Body of pancreas (tissue), 4 donors: Measurements from ENCODE around the gene LYZL6. TPM values are rescaled to one million over a fixed set of nuclear protein-coding genes. Genes with fewer than 3 reads are reported as not detected.

ENCODE experiments used
- ATAC-seq: fragments of 150-250 bp; one replicate; pipeline ENCODE4 v1.9.1; 2016
- DNase-seq, 4 donors: peaks; one replicate each; pipeline ENCODE4 v3.0.0-alpha.2; 2019
- H3K27ac ChIP-seq, 4 donors: fragments of 200-600 bp; sonication (generic); 1 replicate in 3 of 4; 2 replicates in 1 of 4; pipeline versions ENCODE4 v1.5.1 to v1.6.1; 2016 to 2019; ENCODE audit warnings: mild to moderate bottlenecking in 1 of 4, mixed read lengths in 1 of 4, moderate library complexity in 1 of 4
- H3K27me3 ChIP-seq, 2 donors: fragments of 200-600 bp; sonication (generic); one replicate each; pipeline ENCODE4 v1.6.0; 2016; ENCODE audit warnings: mild to moderate bottlenecking in 1 of 2
- H3K36me3 ChIP-seq, 2 donors: fragments of 200-600 bp; sonication (generic); replicated peaks in 1 of 2; 2 replicates each; pipeline ENCODE4 v1.5.1; 2016; ENCODE audit warnings: low read depth in 2 of 2; ENCODE audit not compliant: insufficient read depth in 1 of 2
- H3K4me1 ChIP-seq: fragments of 200-600 bp; sonication (generic); one replicate; pipeline ENCODE4 v1.6.0; 2016
- H3K4me3 ChIP-seq, 2 donors: fragments of 200-600 bp; sonication (generic); 1 replicate in 1 of 2; 2 replicates in 1 of 2; pipeline ENCODE4 v1.5.1; 2016 to 2019
- H3K9me3 ChIP-seq, 3 donors: fragments of 200-600 bp; sonication (generic); 1 replicate in 2 of 3; 2 replicates in 1 of 3; pipeline ENCODE4 v1.5.1; 2016
- POLR2A ChIP-seq, 3 donors: fragments of 450-650 bp; IDR thresholded peaks; one replicate each; pipeline ENCODE4 v1.6.1; 2016; ENCODE audit warnings: antibody characterized with exemption in 3 of 3, mild to moderate bottlenecking in 2 of 3
- WGBS, 2 donors: methylation state at CpG; one replicate each; pipeline ENCODE4 v1.1.5; 2017; 5-methylcytosine and 5-hydroxymethylcytosine counted together
- intact Hi-C: fragments of 100-400 bp; cut with DNase I; formaldehyde crosslinking; loops from one replicate; pipeline ENCODE4 v1.15.1; 2023
- total RNA-seq, 2 donors: library from RNA; depleted of rRNA; stranded (reverse); fragments of >200 nt; gene quantifications; one replicate each; pipeline ENCODE4 v1.1.0, GENCODE V29; 2016
- TF ChIP-seq, protein P1 (sequence below), 7 experiments: fragments of 450-650 bp in 4 of 7; fragments of 200-600 bp in 3 of 7; sonication (generic) in 3 of 7; IDR thresholded peaks; one replicate each; pipeline ENCODE4 v1.5.1; 2016 to 2019; ENCODE audit warnings: antibody characterized with exemption in 7 of 7

LYZL6 gene
- total RNA-seq, 2 donors from 2014 or later = not detected

DNA sequence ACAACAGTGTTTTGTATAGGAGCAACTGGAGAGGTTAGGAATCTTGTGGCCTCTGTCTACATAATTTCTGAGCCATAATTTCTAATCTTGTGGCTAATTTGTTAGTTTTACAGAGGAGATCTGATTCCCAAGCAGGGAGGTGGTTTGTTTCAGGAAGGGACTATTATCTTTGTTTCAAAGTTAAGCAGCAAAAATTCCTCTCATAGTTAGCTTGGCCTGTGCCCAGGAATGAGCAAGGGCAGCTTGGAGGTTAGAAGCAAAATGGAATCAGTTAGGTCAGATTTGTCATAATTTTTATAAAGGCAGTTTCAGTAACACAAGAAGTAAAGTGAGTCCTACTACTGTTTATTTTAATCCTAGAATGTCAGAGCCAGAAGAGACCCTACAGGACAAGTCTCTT is 10.9 kb downstream of the LYZL6 start:
- Histone ChIP-seq H3K36me3 (no peaks in the 10 kb centered on the region), H3K9me3 (no peaks in the 10 kb centered on the region), H3K27me3 (no peaks in the 10 kb centered on the region), H3K27ac (no peak overlapping the region), H3K4me3 (no peak overlapping the region), H3K4me1 (peaks cover 10% of the 10 kb centered on the region)
- no peak for DNase-seq
- no peak for TF ChIP-seq POLR2A (IDR thresholded peaks at IDR 0.05)
- TF ChIP-seq, protein P1, sequence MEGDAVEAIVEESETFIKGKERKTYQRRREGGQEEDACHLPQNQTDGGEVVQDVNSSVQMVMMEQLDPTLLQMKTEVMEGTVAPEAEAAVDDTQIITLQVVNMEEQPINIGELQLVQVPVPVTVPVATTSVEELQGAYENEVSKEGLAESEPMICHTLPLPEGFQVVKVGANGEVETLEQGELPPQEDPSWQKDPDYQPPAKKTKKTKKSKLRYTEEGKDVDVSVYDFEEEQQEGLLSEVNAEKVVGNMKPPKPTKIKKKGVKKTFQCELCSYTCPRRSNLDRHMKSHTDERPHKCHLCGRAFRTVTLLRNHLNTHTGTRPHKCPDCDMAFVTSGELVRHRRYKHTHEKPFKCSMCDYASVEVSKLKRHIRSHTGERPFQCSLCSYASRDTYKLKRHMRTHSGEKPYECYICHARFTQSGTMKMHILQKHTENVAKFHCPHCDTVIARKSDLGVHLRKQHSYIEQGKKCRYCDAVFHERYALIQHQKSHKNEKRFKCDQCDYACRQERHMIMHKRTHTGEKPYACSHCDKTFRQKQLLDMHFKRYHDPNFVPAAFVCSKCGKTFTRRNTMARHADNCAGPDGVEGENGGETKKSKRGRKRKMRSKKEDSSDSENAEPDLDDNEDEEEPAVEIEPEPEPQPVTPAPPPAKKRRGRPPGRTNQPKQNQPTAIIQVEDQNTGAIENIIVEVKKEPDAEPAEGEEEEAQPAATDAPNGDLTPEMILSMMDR (IDR thresholded peaks at IDR 0.05) = no peak
- no peak for ATAC-seq
- intact Hi-C loops = loop anchor here (10.0 kb wide), 1 partner anchor 58 kb away; no protein-coding TSS in a partner anchor

DNA sequence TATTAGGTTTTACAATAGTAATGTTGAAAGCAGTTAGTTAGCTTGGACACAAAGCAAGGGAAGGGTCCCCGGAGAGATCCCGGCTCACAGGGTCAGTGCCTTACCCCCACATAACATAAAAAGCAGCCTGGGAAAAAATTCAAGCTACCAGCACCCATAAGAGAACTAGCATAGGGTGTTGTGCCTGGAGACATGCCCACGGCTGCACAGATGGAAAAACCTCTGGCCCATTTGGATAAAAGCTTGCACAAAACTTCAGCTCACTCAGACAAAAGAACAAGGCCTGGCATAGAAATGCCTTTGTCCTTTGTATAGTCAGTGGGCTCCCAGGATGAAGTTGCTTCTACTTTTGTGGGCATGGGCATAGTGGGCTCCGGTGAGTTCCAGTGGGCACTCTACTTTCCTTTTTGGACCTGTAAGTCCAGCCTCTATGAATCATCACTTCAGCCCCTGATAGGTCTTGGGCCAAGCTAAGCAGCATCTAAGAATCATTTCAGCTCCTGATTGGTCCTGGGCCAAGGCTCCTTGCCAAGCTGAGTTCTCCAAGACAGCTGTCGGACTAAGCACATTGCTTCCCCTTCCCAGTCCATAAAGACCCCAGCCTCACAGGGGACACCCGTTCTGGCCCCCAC is 11.6 kb downstream of the LYZL6 start:
- H3K9me3 ChIP-seq = no peaks in the 10 kb centered on the region
- no peak overlapping the region for H3K27ac ChIP-seq
- no peak for ATAC-seq
- H3K36me3 ChIP-seq = no peaks in the 10 kb centered on the region
- H3K27me3 ChIP-seq = no peaks in the 10 kb centered on the region
- WGBS, 2 donors = 69 to 77% methylated on average over 6 of the region's 6 CpGs
- no peak overlapping the region for H3K4me3 ChIP-seq
- TF ChIP-seq, protein P1 (IDR thresholded peaks at IDR 0.05) = no peak
- no peak for TF ChIP-seq POLR2A (IDR thresholded peaks at IDR 0.05)
- intact Hi-C loops = loop anchor here (10.0 kb wide), 1 partner anchor 57 kb away; no protein-coding TSS in a partner anchor
- peaks cover 10% of the 10 kb centered on the region for H3K4me1 ChIP-seq
- peak in 2 of 4 donors; percentile 6 to 9 for DNase-seq

DNA sequence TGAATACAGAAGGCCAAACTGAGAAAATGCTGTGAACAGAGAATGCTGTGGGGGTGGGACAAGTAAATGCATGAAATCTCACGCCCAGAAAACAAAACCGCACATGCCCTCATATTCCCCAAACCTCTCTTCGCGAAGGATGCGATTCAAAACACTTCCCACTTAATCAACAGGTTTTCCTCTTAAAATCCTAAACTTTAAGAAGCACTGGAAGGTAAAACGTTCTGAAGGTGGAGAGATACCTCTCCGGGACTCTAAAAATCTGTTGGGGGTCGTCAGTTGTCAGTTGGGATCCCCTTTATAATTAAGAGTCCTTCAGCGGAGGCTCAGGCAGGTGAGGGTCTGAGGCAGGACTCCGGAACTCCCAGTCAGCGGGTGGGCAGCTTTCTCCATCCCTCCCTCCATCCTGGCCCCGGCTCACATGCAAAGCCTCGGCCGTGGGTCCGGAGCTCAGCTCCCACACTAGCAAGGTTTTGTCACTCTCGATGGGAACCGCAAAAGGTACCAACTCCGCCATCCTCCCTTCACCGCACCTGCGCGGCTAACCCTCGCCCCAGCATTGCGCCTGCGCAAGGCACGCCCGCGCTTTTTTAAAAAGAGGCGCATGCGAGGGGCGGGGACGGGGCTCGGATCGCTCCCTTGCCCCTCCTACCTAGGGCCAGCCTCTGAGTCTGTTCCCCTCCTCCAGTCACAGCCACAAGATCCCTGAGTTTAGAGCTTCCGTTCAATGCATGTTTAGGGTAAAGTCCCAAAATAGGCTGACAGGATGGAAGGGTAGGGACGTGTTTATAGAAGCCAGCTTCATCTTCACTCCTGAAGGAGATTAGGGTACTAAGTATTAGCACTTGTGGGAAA is 13.1 kb downstream of the LYZL6 start, which contains the start of gene RDM1:
Gene RDM1 (minus strand): TSS at position 563 of the 855 bp plus-strand sequence. CDS start 46 bp downstream, at position 517.
- 1 to 3% methylated on average over 17 to 35 of the region's 35 CpGs for WGBS, 2 donors
- intact Hi-C loops = loop anchor here (10.0 kb wide), 1 partner anchor 56 kb away; no protein-coding TSS in a partner anchor
- Histone ChIP-seq H3K27me3 (no peaks in the 10 kb centered on the region), H3K27ac (no peak within 1 kb of the TSS), H3K4me1 (peaks cover 10% of the 10 kb centered on the region), H3K4me3 (peak within 1 kb of the TSS in 1 of 2 donors; percentile 10), H3K9me3 (no peaks in the 10 kb centered on the region), H3K36me3 (no peaks in the 10 kb centered on the region)
- DNase-seq = peak; percentile 45 to 62 (median 52)
- TF ChIP-seq, protein P1 (IDR thresholded peaks at IDR 0.05) = no peak
- no peak for TF ChIP-seq POLR2A (IDR thresholded peaks at IDR 0.05)
- ATAC-seq = peak; percentile 24

DNA sequence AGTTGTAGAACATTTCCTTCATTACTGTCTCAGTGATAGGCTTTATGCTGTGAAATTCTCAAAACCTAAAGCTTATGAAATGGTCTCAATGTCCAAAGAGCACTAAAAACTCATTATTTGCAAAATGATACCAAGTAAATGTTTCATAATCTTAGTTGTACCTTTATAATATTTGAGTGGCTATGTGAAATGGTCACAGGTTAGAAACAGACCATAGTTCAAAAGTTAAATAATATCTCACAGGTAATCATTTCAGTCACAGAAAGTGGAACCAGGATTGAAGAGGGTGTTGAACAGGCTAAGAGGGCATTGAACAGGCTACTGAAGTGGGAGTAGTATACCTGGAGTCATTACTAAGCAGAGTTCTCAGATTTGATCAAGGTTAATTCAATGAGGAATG is 15.8 kb downstream of the LYZL6 start:
- Histone ChIP-seq H3K4me3 (no peak overlapping the region), H3K27ac (no peak overlapping the region), H3K9me3 (no peaks in the 10 kb centered on the region), H3K36me3 (no peaks in the 10 kb centered on the region), H3K4me1 (peaks cover 10% of the 10 kb centered on the region), H3K27me3 (no peaks in the 10 kb centered on the region)
- ATAC-seq (no peak), DNase-seq (no peak)
- TF ChIP-seq, protein P1 (IDR thresholded peaks at IDR 0.05) = no peak
- no peak for TF ChIP-seq POLR2A (IDR thresholded peaks at IDR 0.05)
- intact Hi-C loops = no loop called here
